HEK293 (cell line): ENCODE measurements around the gene MYOM3.

Source experiments
- CTCF ChIA-PET: fragments of 350-600 bp; formaldehyde crosslinking; extraction: SDS; loops from one replicate; lab custom pipeline; 2021; ENCODE audit warnings: antibody characterized with exemption; lab: Yijun Ruan, JAX
- POLR2A ChIA-PET: fragments of 300-600 bp; formaldehyde crosslinking; extraction: SDS; loops from one replicate; lab custom pipeline; 2020; ENCODE audit warnings: antibody characterized with exemption, inconsistent platforms; lab: Yijun Ruan, JAX
- H3K27ac ChIP-seq: fragments of 200-500 bp; sonication (Bioruptor generic); 2 replicates; pipeline ENCODE4 v1.5.1; 2014; ENCODE audit warnings: low read depth, low read length, control low read depth, inconsistent platforms; ENCODE audit errors: extremely low read depth
- H3K36me3 ChIP-seq, 2 experiments: fragments of 200-500 bp in 1 of 2; sonication (Bioruptor generic) in 1 of 2; 1 replicate in 1 of 2; 2 replicates in 1 of 2; pipeline ENCODE4 v1.5.1; 2014 to 2017; ENCODE audit warnings: inconsistent platforms in 2 of 2, low read length in 2 of 2; ENCODE audit not compliant: control insufficient read depth in 2 of 2, insufficient read depth in 1 of 2
- H3K4me1 ChIP-seq: fragments of 200-500 bp; sonication (Bioruptor generic); 2 replicates; pipeline ENCODE4 v1.5.1; 2014; ENCODE audit warnings: mild to moderate bottlenecking, low read length, inconsistent platforms; ENCODE audit not compliant: control insufficient read depth, insufficient read depth
- H3K4me3 ChIP-seq: 2 replicates; pipeline ENCODE4 v1.5.1; 2011; ENCODE audit warnings: low read depth, mild to moderate bottlenecking, control low read depth, low read length, moderate library complexity
- H3K9me3 ChIP-seq: fragments of 200-500 bp; sonication (Bioruptor generic); 2 replicates; pipeline ENCODE4 v1.5.1; 2014; ENCODE audit warnings: low read depth, low read length, inconsistent platforms; ENCODE audit not compliant: control insufficient read depth, insufficient read depth
- BCL11B ChIP-seq: fragments of 450-650 bp; formaldehyde crosslinking; IDR thresholded peaks from 2 replicates; pipeline ENCODE4 v1.5.1; 2016; ENCODE audit warnings: low read depth, missing biosample characterization, missing genetic modification characterization
- GLIS1 ChIP-seq: fragments of 450-650 bp; formaldehyde crosslinking; IDR thresholded peaks from 2 replicates; pipeline ENCODE4 v1.5.1; 2016; ENCODE audit warnings: missing biosample characterization, missing genetic modification characterization
- KLF1 ChIP-seq: fragments of 450-650 bp; formaldehyde crosslinking; IDR thresholded peaks from 2 replicates; pipeline ENCODE4 v1.5.1; 2016; ENCODE audit warnings: missing biosample characterization, missing genetic modification characterization
- PRDM10 ChIP-seq: fragments of 450-650 bp; formaldehyde crosslinking; IDR thresholded peaks from 2 replicates; pipeline ENCODE4 v1.5.1; 2016; ENCODE audit warnings: missing biosample characterization, missing genetic modification characterization
- PRDM6 ChIP-seq: fragments of 450-650 bp; formaldehyde crosslinking; IDR thresholded peaks from 2 replicates; pipeline ENCODE4 v1.5.1; 2017; ENCODE audit warnings: missing biosample characterization, missing genetic modification characterization
- SCRT2 ChIP-seq: fragments of 450-650 bp; formaldehyde crosslinking; IDR thresholded peaks from 2 replicates; pipeline ENCODE4 v1.5.1; 2016; ENCODE audit warnings: missing biosample characterization, missing genetic modification characterization
- WT1 ChIP-seq: fragments of 450-650 bp; formaldehyde crosslinking; IDR thresholded peaks from 2 replicates; pipeline ENCODE4 v1.5.1; 2016; ENCODE audit warnings: missing biosample characterization, missing genetic modification characterization
- ZBTB6 ChIP-seq: fragments of 450-650 bp; formaldehyde crosslinking; IDR thresholded peaks from 2 replicates; pipeline ENCODE4 v1.5.1; 2017; ENCODE audit warnings: missing biosample characterization, missing genetic modification characterization
- ZIC2 ChIP-seq: fragments of 450-650 bp; formaldehyde crosslinking; IDR thresholded peaks from 2 replicates; pipeline ENCODE4 v1.5.1; 2016; ENCODE audit warnings: missing biosample characterization, missing genetic modification characterization
- ZNF324 ChIP-seq: fragments of 450-650 bp; formaldehyde crosslinking; IDR thresholded peaks from 2 replicates; pipeline ENCODE4 v1.5.1; 2016; ENCODE audit warnings: missing biosample characterization, missing genetic modification characterization
- ZNF350 ChIP-seq: fragments of 450-650 bp; formaldehyde crosslinking; IDR thresholded peaks from 2 replicates; pipeline ENCODE4 v1.5.0; 2017; ENCODE audit warnings: missing biosample characterization, mild to moderate bottlenecking, missing genetic modification characterization
- ZNF354C ChIP-seq: fragments of 450-650 bp; formaldehyde crosslinking; IDR thresholded peaks from 2 replicates; pipeline ENCODE4 v1.5.1; 2016; ENCODE audit warnings: missing biosample characterization, missing genetic modification characterization, low read depth, borderline replicate concordance
- ZNF558 ChIP-seq: fragments of 450-650 bp; formaldehyde crosslinking; IDR thresholded peaks from 2 replicates; pipeline ENCODE4 v1.5.1; 2016; ENCODE audit warnings: missing biosample characterization, missing genetic modification characterization
- ZNF621 ChIP-seq: fragments of 450-650 bp; formaldehyde crosslinking; IDR thresholded peaks from 2 replicates; pipeline ENCODE4 v1.5.1; 2017; ENCODE audit warnings: missing biosample characterization, missing genetic modification characterization
- ZNF629 ChIP-seq: fragments of 450-650 bp; formaldehyde crosslinking; IDR thresholded peaks from 2 replicates; pipeline ENCODE4 v1.5.1; 2017; ENCODE audit warnings: missing biosample characterization, missing genetic modification characterization
- ZNF654 ChIP-seq: fragments of 450-650 bp; formaldehyde crosslinking; IDR thresholded peaks from 2 replicates; pipeline ENCODE4 v1.5.1; 2016; ENCODE audit warnings: low read depth, missing biosample characterization, missing genetic modification characterization
- ZNF830 ChIP-seq: fragments of 450-650 bp; IDR thresholded peaks from 2 replicates; pipeline ENCODE4 v1.5.0; 2018; ENCODE audit warnings: missing biosample characterization, missing genetic modification characterization, low read depth, mild to moderate bottlenecking, moderate library complexity
- ZSCAN18 ChIP-seq: fragments of 450-650 bp; formaldehyde crosslinking; IDR thresholded peaks from 2 replicates; pipeline ENCODE4 v1.5.1; 2016; ENCODE audit warnings: missing biosample characterization, missing genetic modification characterization
- ZSCAN30 ChIP-seq: fragments of 450-650 bp; IDR thresholded peaks from 2 replicates; pipeline ENCODE4 v1.5.1; 2018; ENCODE audit warnings: missing biosample characterization, mild to moderate bottlenecking, missing genetic modification characterization, moderate library complexity

MYOM3 gene

GRCh38 chr1:24155011-24155782, 43.3 kb upstream of the MYOM3 start:
- POLR2A ChIA-PET = no interaction called here
- Histone ChIP-seq H3K4me3 (no peak overlapping the region), H3K4me1 (no peaks in the 10 kb centered on the region), H3K9me3 (no peaks in the 10 kb centered on the region), H3K36me3 (peaks cover 6 to 54% of the 10 kb centered on the region in 2 experiments; a peak in 2 of 3 replicates), H3K27ac (no peak overlapping the region)
- CTCF ChIA-PET = interaction anchor here (0.6 to 4.2 kb wide), 3 partner anchors 21 to 562 kb away, joined by 3 to 33 read pairs (median 3); no protein-coding TSS in a partner anchor
- peak; percentile 45; the same call in 1 of the 2 replicates for TF ChIP-seq ZBTB6 (tag by site-specific recombination)
- no peak for TF ChIP-seq ZNF654
- TF ChIP-seq GLIS1 = peak; percentile 31; the same call in 1 of the 2 replicates
- 0 out of 2 replicates have a peak, but pooled peaks have one; percentile 20 for TF ChIP-seq ZIC2
- no peak for TF ChIP-seq KLF1 (tag by site-specific recombination)

- Histone ChIP-seq H3K4me3 (no peak overlapping the region), H3K9me3 (no peaks in the 10 kb centered on the region), H3K27ac (no peak overlapping the region), H3K4me1 (no peaks in the 10 kb centered on the region), H3K36me3 (peaks cover under 1 to 44% of the 10 kb centered on the region in 2 experiments; a peak in 2 of 3 replicates)
- CTCF ChIA-PET = interaction anchor here (0.6 to 4.2 kb wide), 5 partner anchors 18 to 563 kb away, joined by 3 to 33 read pairs (median 4); no protein-coding TSS in a partner anchor
- POLR2A ChIA-PET = interaction anchor here (0.5 kb wide), 1 partner anchor 11 kb away, joined by 3 read pairs; no protein-coding TSS in a partner anchor
- TF ChIP-seq PRDM6 (tag by site-specific recombination) (no peak), ZNF558 (tag by site-specific recombination) (no peak), ZNF354C (no peak), ZNF621 (tag by site-specific recombination) (no peak), ZNF350 (tag by site-specific recombination) (no peak), ZNF830 (tag by site-specific recombination) (no peak), ZNF629 (tag by site-specific recombination) (no peak), ZSCAN30 (no peak), ZSCAN18 (tag by site-specific recombination) (no peak)
Observed at GRCh38 chr1:24154215-24154614, 42.3 kb upstream of the MYOM3 start.

- no peaks in the 10 kb centered on the region for H3K4me1 ChIP-seq
- H3K4me3 ChIP-seq = no peak overlapping the region
- ChIA-PET CTCF (interaction anchor here (0.6 to 5.5 kb wide), 11 partner anchors 9 to 612 kb away, joined by 3 to 80 read pairs (median 5); no protein-coding TSS in a partner anchor), POLR2A (interaction anchor here (0.6 kb wide), 1 partner anchor 233 kb away, joined by 3 read pairs; no protein-coding TSS in a partner anchor)
- no peak overlapping the region for H3K27ac ChIP-seq
- H3K9me3 ChIP-seq = no peaks in the 10 kb centered on the region
- peaks cover 0 to 31% of the 10 kb centered on the region in 2 experiments; a peak in 1 of 3 replicates for H3K36me3 ChIP-seq
- TF ChIP-seq SCRT2 (tag by site-specific recombination) = peak; percentile 65
- TF ChIP-seq ZNF324 (tag by site-specific recombination) = no peak
- TF ChIP-seq PRDM10 (tag by site-specific recombination) = peak; percentile 46
- TF ChIP-seq ZBTB6 (tag by site-specific recombination) = no peak
- TF ChIP-seq BCL11B (tag by site-specific recombination) = no peak
- TF ChIP-seq WT1 (tag by site-specific recombination) = peak; percentile 38; the same call in 1 of the 2 replicates
Observed at GRCh38 chr1:24152631-24153494, 40.9 kb upstream of the MYOM3 start.
